Loucy (cell line): ENCODE results near the gene CCR7.
"Not testable (repeated sequence)": the region's sequence is repeated elsewhere in the genome, so short reads cannot be mapped to it uniquely, and the experiment has no call there.

Source experiments
- H2AFZ ChIP-seq: fragments of 200-600 bp; sonication (generic); 2 replicates; pipeline ENCODE4 v1.6.0; 2016; ENCODE audit warnings: antibody characterized with exemption, mild to moderate bottlenecking, low read length, moderate library complexity
- H3F3A ChIP-seq: fragments of 200-600 bp; 2 replicates; pipeline ENCODE4 v1.6.0; 2016; ENCODE audit warnings: antibody characterized with exemption, low read depth, mild to moderate bottlenecking
- H3K27me3 ChIP-seq: fragments of 200-600 bp; sonication (generic); 2 replicates; pipeline ENCODE4 v1.6.1; 2014; ENCODE audit warnings: low read length, mild to moderate bottlenecking; ENCODE audit not compliant: insufficient read depth, poor library complexity, severe bottlenecking
- H3K36me3 ChIP-seq: fragments of 200-600 bp; sonication (generic); 2 replicates; pipeline ENCODE4 v1.6.1; 2016; ENCODE audit warnings: low read length; ENCODE audit not compliant: insufficient read depth
- H3K4me1 ChIP-seq: fragments of 200-600 bp; sonication (generic); 2 replicates; pipeline ENCODE4 v1.5.1; 2014; ENCODE audit warnings: low read length, mild to moderate bottlenecking; ENCODE audit not compliant: insufficient read depth, poor library complexity, severe bottlenecking
- H3K4me2 ChIP-seq: fragments of 200-600 bp; sonication (generic); 2 replicates; pipeline ENCODE4 v1.6.0; 2014; ENCODE audit warnings: antibody characterized with exemption, low read length, low read depth, mild to moderate bottlenecking; ENCODE audit not compliant: poor library complexity, severe bottlenecking
- H3K4me3 ChIP-seq: fragments of 200-600 bp; sonication (generic); 2 replicates; pipeline ENCODE4 v1.5.1; 2014; ENCODE audit warnings: low read length, mild to moderate bottlenecking, mixed read lengths; ENCODE audit not compliant: poor library complexity, severe bottlenecking
- H3K79me2 ChIP-seq: fragments of 200-600 bp; sonication (generic); 2 replicates; pipeline ENCODE4 v1.6.1; 2014; ENCODE audit warnings: low read length; ENCODE audit not compliant: insufficient read depth
- H3K9ac ChIP-seq: fragments of 200-600 bp; sonication (generic); 2 replicates; pipeline ENCODE4 v1.6.0; 2014; ENCODE audit warnings: mild to moderate bottlenecking, low read depth, low read length, moderate library complexity; ENCODE audit not compliant: poor library complexity, severe bottlenecking
- H3K9me2 ChIP-seq: fragments of 200-600 bp; sonication (generic); replicated peaks from 2 replicates; pipeline ENCODE4 v1.6.1; 2016; ENCODE audit warnings: low read depth, low read length, mixed read lengths
- H3K9me3 ChIP-seq: fragments of 200-600 bp; sonication (generic); 2 replicates; pipeline ENCODE4 v1.6.1; 2014; ENCODE audit warnings: mild to moderate bottlenecking, antibody characterized with exemption, low read length, low read depth; ENCODE audit not compliant: insufficient read depth
- H4K20me1 ChIP-seq: fragments of 200-600 bp; sonication (generic); 2 replicates; pipeline ENCODE4 v1.6.0; 2014; ENCODE audit warnings: antibody characterized with exemption, low read length, mild to moderate bottlenecking; ENCODE audit not compliant: insufficient read depth, poor library complexity, severe bottlenecking
- CTCF ChIP-seq: fragments of 200-600 bp; sonication (generic); conservative IDR thresholded peaks from 2 replicates; pipeline ENCODE4 v1.5.1; 2014; ENCODE audit warnings: mild to moderate bottlenecking, antibody characterized with exemption, low read length
- EZH2phosphoT487 ChIP-seq: fragments of 200-600 bp; IDR thresholded peaks from 2 replicates; pipeline ENCODE4 v1.6.1; 2018; ENCODE audit warnings: antibody characterized with exemption, mild to moderate bottlenecking, moderate library complexity, borderline replicate concordance

CCR7 gene

GRCh38 chr17:40577611-40578065 lies 12.4 kb upstream of the CCR7 start:
- Histone ChIP-seq H3K4me3 (no peak overlapping the region), H3K4me1 (peaks cover 19% of the 10 kb centered on the region), H3K36me3 (no peaks in the 10 kb centered on the region), H3K9ac (no peak overlapping the region), H4K20me1 (no peaks in the 10 kb centered on the region), H2AFZ (no peak overlapping the region), H3K27me3 (no peaks in the 10 kb centered on the region), H3K9me2 (no peaks in the 10 kb centered on the region), H3K4me2 (no peak overlapping the region), H3K9me3 (no peaks in the 10 kb centered on the region; the same call in 1 of the 2 replicates), H3K79me2 (no peaks in the 10 kb centered on the region), H3F3A (no peaks in the 10 kb centered on the region)
- TF ChIP-seq CTCF (no peak), EZH2phosphoT487 (no peak)

- no peak for TF ChIP-seq EZH2phosphoT487
- TF ChIP-seq CTCF = no peak
- Histone ChIP-seq H3F3A (no peaks in the 10 kb centered on the region), H3K4me3 (no peak overlapping the region), H3K4me1 (peaks cover 8% of the 10 kb centered on the region), H3K36me3 (no peaks in the 10 kb centered on the region), H2AFZ (no peak overlapping the region), H3K9me2 (no peaks in the 10 kb centered on the region), H3K9me3 (no peaks in the 10 kb centered on the region; the same call in 1 of the 2 replicates), H3K4me2 (no peak overlapping the region), H3K27me3 (no peaks in the 10 kb centered on the region), H3K79me2 (no peaks in the 10 kb centered on the region), H4K20me1 (no peaks in the 10 kb centered on the region), H3K9ac (no peak overlapping the region)
Observed at GRCh38 chr17:40576113-40576740, 11.0 kb upstream of the CCR7 start.

- Histone ChIP-seq H4K20me1 (no peaks in the 10 kb centered on the region), H3K4me1 (peaks cover 8% of the 10 kb centered on the region), H3K9me3 (no peaks in the 10 kb centered on the region; the same call in 1 of the 2 replicates), H2AFZ (no peak overlapping the region), H3K27me3 (no peaks in the 10 kb centered on the region), H3K9ac (no peak overlapping the region), H3K36me3 (no peaks in the 10 kb centered on the region), H3K79me2 (no peaks in the 10 kb centered on the region), H3K9me2 (no peaks in the 10 kb centered on the region), H3F3A (no peaks in the 10 kb centered on the region), H3K4me3 (no peak overlapping the region), H3K4me2 (no peak overlapping the region)
- TF ChIP-seq CTCF = no peak
- TF ChIP-seq EZH2phosphoT487 = no peak
Observed at GRCh38 chr17:40574292-40574691, 9.0 kb upstream of the CCR7 start.

- H3K9me2 ChIP-seq, H3F3A ChIP-seq, H3K79me2 ChIP-seq, H2AFZ ChIP-seq, H3K9ac ChIP-seq, H3K27me3 ChIP-seq, H3K4me2 ChIP-seq, H3K36me3 ChIP-seq, H3K4me1 ChIP-seq, H4K20me1 ChIP-seq, H3K9me3 ChIP-seq, H3K4me3 ChIP-seq: not testable (repeated sequence)
Observed at GRCh38 chr17:40572245-40572993, 7.1 kb upstream of the CCR7 start.
